BLaER1 treated with 17β-estradiol and CSF1 and Interleukin-3, amounts not matched to agents 10 nM and 100 nM (cell line): ENCODE data around the gene TBCC.

Experiments used
- H3K27ac ChIP-seq, 11 experiments: shearing (Covaris generic); formaldehyde crosslinking; 2 replicates each; pipeline ENCODE4 v1.8.1; 2022
- H3K27me3 ChIP-seq, 11 experiments: shearing (Covaris generic); formaldehyde crosslinking; 2 replicates each; pipeline ENCODE4 v1.8.1; 2022
- H3K36me3 ChIP-seq, 11 experiments: shearing (Covaris generic); formaldehyde crosslinking; 2 replicates each; pipeline ENCODE4 v1.8.1; 2022
- H3K4me1 ChIP-seq, 10 experiments: shearing (Covaris generic); formaldehyde crosslinking; 2 replicates each; pipeline ENCODE4 v1.8.1; 2022
- H3K4me2 ChIP-seq, 11 experiments: shearing (Covaris generic); formaldehyde crosslinking; 2 replicates each; pipeline ENCODE4 v1.8.1; 2022
- H3K4me3 ChIP-seq, 10 experiments: shearing (Covaris generic); formaldehyde crosslinking; 2 replicates each; pipeline ENCODE4 v1.8.1; 2022
- H3K9ac ChIP-seq, 11 experiments: shearing (Covaris generic); formaldehyde crosslinking; 2 replicates each; pipeline ENCODE4 v1.8.1; 2022
- H3K9me3 ChIP-seq, 11 experiments: shearing (Covaris generic); formaldehyde crosslinking; replicated peaks in 1 of 11; 2 replicates each; pipeline ENCODE4 v1.8.1; 2022
- H4K20me1 ChIP-seq, 11 experiments: shearing (Covaris generic); formaldehyde crosslinking; 2 replicates each; pipeline ENCODE4 v1.8.1; 2022
- Cebpa-rat ChIP-seq, 11 experiments: shearing (Covaris generic); IDR thresholded peaks; 2 replicates each; pipeline ENCODE4 v1.8.1; 2022

The TBCC gene

DNA sequence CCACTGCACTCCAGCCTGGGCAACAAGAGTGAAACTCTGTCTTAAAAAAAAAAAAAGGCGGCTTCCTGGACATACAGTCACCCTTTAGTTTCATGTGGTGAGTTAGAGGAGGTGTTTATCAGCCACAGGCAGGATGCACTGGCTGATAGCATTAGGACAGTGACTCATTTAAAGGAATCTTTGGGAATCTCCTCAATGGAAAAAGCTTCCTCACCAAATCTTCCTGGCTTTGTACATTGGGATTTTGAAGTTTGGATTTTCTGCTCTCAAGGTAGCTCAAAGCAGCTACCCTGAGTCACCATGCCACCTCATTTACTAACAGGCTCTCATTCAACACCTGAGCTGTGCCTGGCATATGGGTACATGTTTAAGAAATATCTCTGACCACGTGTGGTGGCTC lies 43.7 kb downstream of the TBCC start:
- Histone ChIP-seq H3K9me3 (no peaks in the 10 kb centered on the region), H4K20me1 (no peaks in the 10 kb centered on the region; a peak in 1 of 22 replicates), H3K4me3 (no peak overlapping the region), H3K4me2 (no peak overlapping the region), H3K27ac (no peak overlapping the region), H3K4me1 (peaks cover 0 to 5% (median 0%) of the 10 kb centered on the region in 10 experiments; a peak in 1 of 20 replicates), H3K27me3 (no peaks in the 10 kb centered on the region), H3K36me3 (no peaks in the 10 kb centered on the region), H3K9ac (no peak overlapping the region)
- no peak for TF ChIP-seq Cebpa-rat (IDR thresholded peaks at IDR 0.05)

- H3K27me3 ChIP-seq = no peaks in the 10 kb centered on the region
- H3K9me3 ChIP-seq = no peaks in the 10 kb centered on the region
- peaks cover 0 to 26% (median 16%) of the 10 kb centered on the region in 11 experiments; a peak in 17 of 22 replicates for H3K36me3 ChIP-seq
- H3K9ac ChIP-seq = no peak overlapping the region
- no peak for TF ChIP-seq Cebpa-rat (IDR thresholded peaks at IDR 0.05)
- no peak overlapping the region for H3K4me3 ChIP-seq
- no peak overlapping the region for H3K27ac ChIP-seq
- no peak overlapping the region for H3K4me2 ChIP-seq
- peaks cover 0 to 15% (median 11%) of the 10 kb centered on the region in 10 experiments; a peak in 16 of 20 replicates for H3K4me1 ChIP-seq
- H4K20me1 ChIP-seq = no peaks in the 10 kb centered on the region; a peak in 1 of 22 replicates
Observed at GRCh38 chr6:42698217-42698616, 47.7 kb downstream of the TBCC start.

- H3K36me3 ChIP-seq = peaks cover 8 to 35% (median 25%) of the 10 kb centered on the region in 11 experiments; a peak in 20 of 22 replicates
- H3K9ac ChIP-seq = no peak overlapping the region
- H3K4me3 ChIP-seq = no peak overlapping the region
- H3K9me3 ChIP-seq = no peaks in the 10 kb centered on the region
- no peak overlapping the region for H3K4me2 ChIP-seq
- H3K4me1 ChIP-seq = peaks cover 0 to 22% (median 18%) of the 10 kb centered on the region in 10 experiments; a peak in 16 of 20 replicates
- H3K27ac ChIP-seq = no peak overlapping the region
- TF ChIP-seq Cebpa-rat (IDR thresholded peaks at IDR 0.05) = no peak
- H3K27me3 ChIP-seq = no peaks in the 10 kb centered on the region
- H4K20me1 ChIP-seq = no peaks in the 10 kb centered on the region; a peak in 1 of 22 replicates
Observed at GRCh38 chr6:42697268-42697655, 48.6 kb downstream of the TBCC start.

DNA sequence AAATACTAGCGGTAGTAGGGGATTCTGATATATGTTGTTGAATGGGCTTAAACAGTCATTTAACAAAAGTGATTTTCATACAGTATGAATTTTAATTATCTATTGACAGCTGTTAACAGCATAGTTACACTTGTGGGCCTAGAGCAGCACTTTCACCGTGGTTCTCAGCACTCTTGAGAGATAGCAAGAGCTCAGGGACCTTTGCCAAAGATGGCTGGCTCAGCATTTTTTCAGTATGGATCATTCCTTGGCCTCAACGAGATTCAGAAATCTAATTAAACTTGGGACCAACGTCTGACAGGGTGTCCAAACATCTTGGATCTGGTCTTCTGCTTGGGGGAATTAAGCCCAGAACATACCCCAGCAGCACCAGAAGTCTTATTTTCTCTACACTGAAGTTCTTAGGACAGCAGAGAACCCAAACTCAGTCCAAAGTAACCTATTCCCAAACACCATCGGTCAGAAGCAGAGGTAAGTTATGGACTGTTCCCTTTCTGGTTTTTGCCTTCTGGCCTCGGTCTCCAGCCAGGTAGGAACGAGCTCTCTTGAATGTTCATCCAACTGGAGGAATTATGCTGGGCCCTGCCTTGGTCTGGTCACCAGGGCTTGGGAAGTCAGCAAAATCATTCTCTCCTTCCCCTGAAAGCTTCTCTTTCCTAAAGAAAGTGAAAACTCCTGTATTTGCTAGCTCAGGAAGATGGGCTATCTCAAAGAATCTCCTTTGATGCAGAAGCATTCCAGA lies 49.2 kb downstream of the TBCC start:
- Histone ChIP-seq H3K9ac (no peak overlapping the region), H3K36me3 (peaks cover 13 to 41% (median 30%) of the 10 kb centered on the region in 11 experiments; a peak in 20 of 22 replicates), H3K4me2 (no peak overlapping the region), H3K4me1 (peaks cover 0 to 24% (median 18%) of the 10 kb centered on the region in 10 experiments; a peak in 16 of 20 replicates), H3K27ac (no peak overlapping the region), H3K27me3 (no peaks in the 10 kb centered on the region), H4K20me1 (no peaks in the 10 kb centered on the region; a peak in 1 of 22 replicates), H3K9me3 (no peaks in the 10 kb centered on the region), H3K4me3 (no peak overlapping the region)
- no peak for TF ChIP-seq Cebpa-rat (IDR thresholded peaks at IDR 0.05)

DNA sequence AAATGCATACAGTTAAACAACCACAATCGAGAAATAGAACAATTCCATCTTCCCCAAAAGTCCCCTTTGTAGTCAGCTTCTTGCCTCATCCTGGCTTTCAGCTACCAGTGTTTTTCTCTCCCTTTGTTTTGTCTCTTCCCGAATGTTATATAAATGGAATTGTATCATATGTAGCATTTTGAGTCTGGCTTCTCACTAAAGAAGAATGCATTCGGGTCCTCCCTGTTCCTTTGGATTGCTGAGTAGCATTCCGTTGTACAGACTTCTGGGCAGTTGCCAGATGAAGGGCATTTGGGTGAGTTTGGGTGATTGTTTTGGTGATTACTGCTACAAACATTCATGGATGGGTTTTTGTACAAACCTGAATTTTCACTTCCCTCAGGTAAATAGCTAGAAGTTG lies 51.3 kb downstream of the TBCC start:
- Histone ChIP-seq H3K4me1 (peaks cover 0 to 24% (median 18%) of the 10 kb centered on the region in 10 experiments; a peak in 16 of 20 replicates), H3K27me3 (no peaks in the 10 kb centered on the region), H3K27ac (no peak overlapping the region), H4K20me1 (no peaks in the 10 kb centered on the region; a peak in 1 of 22 replicates), H3K9ac (no peak overlapping the region), H3K4me3 (no peak overlapping the region), H3K4me2 (no peak overlapping the region), H3K9me3 (no peaks in the 10 kb centered on the region), H3K36me3 (peaks cover 34 to 62% (median 51%) of the 10 kb centered on the region in 11 experiments)
- no peak for TF ChIP-seq Cebpa-rat (IDR thresholded peaks at IDR 0.05)
